Heart right ventricle (tissue), 16 donors: Measurements from ENCODE around the gene MINAR1. TPM values are rescaled to one million over a fixed set of nuclear protein-coding genes. Genes with fewer than 3 reads are reported as not detected.

Source experiments
- ATAC-seq, 8 donors: fragments of 200-7000 bp; cut with Tn5 transposase; one replicate each; pipeline ENCODE4 v1.9.1; 2020; ENCODE audit warnings: mild to moderate bottlenecking in 8 of 8, moderate library complexity in 8 of 8, moderate number of reproducible peaks in 1 of 8
- DNase-seq, 2 donors: peaks; one replicate each; pipeline ENCODE4 v3.0.0-alpha.2; 2020
- H3K27ac ChIP-seq, 10 donors: fragments of 200-600 bp; sonication (generic) in 2 of 10; one replicate each; pipeline versions ENCODE4 v1.5.0 to v1.8.0; 2020 to 2022; ENCODE audit warnings: mild to moderate bottlenecking in 3 of 10
- H3K27me3 ChIP-seq, 7 donors: fragments of 200-600 bp; one replicate each; pipeline ENCODE4 v1.8.0; 2021 to 2022; ENCODE audit warnings: mild to moderate bottlenecking in 2 of 7
- H3K36me3 ChIP-seq, 9 donors: fragments of 200-600 bp; sonication (generic) in 1 of 9; one replicate each; pipeline versions ENCODE4 v1.5.0 to v1.8.0; 2020 to 2022; ENCODE audit warnings: mild to moderate bottlenecking in 2 of 9
- H3K4me1 ChIP-seq, 9 donors: fragments of 200-600 bp; sonication (generic) in 1 of 9; one replicate each; pipeline versions ENCODE4 v1.5.0 to v1.8.0; 2020 to 2022; ENCODE audit warnings: mild to moderate bottlenecking in 4 of 9
- H3K4me3 ChIP-seq, 10 donors: fragments of 200-600 bp; sonication (generic) in 2 of 10; one replicate each; pipeline versions ENCODE4 v1.5.0 to v1.8.0; 2020 to 2022; ENCODE audit warnings: mild to moderate bottlenecking in 7 of 10, moderate library complexity in 2 of 10
- H3K9me3 ChIP-seq, 11 donors: fragments of 200-600 bp in 10 of 11; sonication (generic) in 2 of 11; one replicate each; pipeline versions ENCODE4 v1.5.0 to v1.8.0; 2013 to 2022; ENCODE audit warnings: mild to moderate bottlenecking in 2 of 11, control low read depth in 1 of 11, moderate library complexity in 1 of 11
- CTCF ChIP-seq, 9 donors: fragments of 200-600 bp; sonication (generic) in 2 of 9; IDR thresholded peaks; one replicate each; pipeline versions ENCODE4 v1.5.0 to v1.8.0; 2021 to 2022; ENCODE audit warnings: antibody characterized with exemption in 9 of 9, mild to moderate bottlenecking in 5 of 9, moderate library complexity in 1 of 9
- WGBS, 2 donors: extraction: QIAGEN DNeasy Blood & Tissue Kit; methylation state at CpG; one replicate each; pipeline ENCODE4 v1.1.7; 2013; ENCODE audit warnings: inconsistent platforms in 1 of 2; 5-methylcytosine and 5-hydroxymethylcytosine counted together
- intact Hi-C, 10 donors: fragments of 100-400 bp; cut with DNase I; formaldehyde crosslinking; loops; one replicate each; pipeline versions ENCODE4 v1.11.1 to v1.14.2; 2022
- polyA plus RNA-seq, 2 donors: library from polyadenylated mRNA; stranded (reverse); fragments of 200-250 nt; gene quantifications; one replicate each; pipeline ENCODE4 v1.2.3, GENCODE V29; 2013
- total RNA-seq, 10 donors: library from RNA; stranded (reverse); fragmentation: NEBNext Ultra II Directional in 3 of 10; extraction: Animal tissue kit (Norgen Biotek cat#: 25700) in 3 of 10; gene quantifications; one replicate each; pipeline versions ENCODE4 v1.2.1 to v1.2.4, GENCODE V29; 2021 to 2023
- donor health status: Arrhythmogenic right ventricular cardiomyopathy.
- donor health status: ischemic (EF 13 %, LVEDD 7.1; RV severe dilation, severe dysfunction).
- donor health status: healthy with polysubstance abuse.
- donor health status: DM: no; HTN: yes; CAD: no.
- donor health status: DM: no; HTN: no; CAD: no.
- donor health status: ischemic (EF 25% LVEDD 6.9; RV normal size, moderate dysfunction).
- donor health status: ischemic (EF 25% LVEDD 5.7; RV mildly dilated, moderate dysfunction).
- donor health status: healthy.
- donor health status: DM: yes; HTN: yes; CAD: no.
- donor health status: Ischemic cardiomyopathy.
- donor health status: ischemic (EF 35%, LVEDD 5.7; RV mildly dilated, moderate dysfunction).
- donor health status: nonischemic (EF 11% LVEDD 7.7; RV severe dilation, severe dysfunction).
- donor health status: DM: yes; HTN: yes; CAD: no.
- donor health status: PGD.
- donor health status: ischemic (EF 29% LVEDD 5.4; RV normal size, mild dysfunction).
- donor health status: nonischemic (EF 23%, LVEDD 6.1; RV moderate dilation, normal function).

Gene MINAR1
- total and polyA plus RNA-seq, 12 donors, result under 0.01 to 0.28 (median 0.06) TPM

GRCh38 chr15:79466488-79466887 lies 34.4 kb downstream of the MINAR1 start:
- H3K4me3 ChIP-seq, result no peak overlapping the region
- intact Hi-C loops, result no loop called here
- TF ChIP-seq CTCF (IDR thresholded peaks at IDR 0.05), result no peak
- no peaks in the 10 kb centered on the region for H3K36me3 ChIP-seq
- WGBS, 2 donors, result 93 to 94% methylated on average over 3 of the region's 3 CpGs
- DNase-seq (no peak), ATAC-seq (no peak)
- H3K4me1 ChIP-seq, result no peaks in the 10 kb centered on the region
- H3K9me3 ChIP-seq, result no peaks in the 10 kb centered on the region
- H3K27ac ChIP-seq, result no peak overlapping the region
- H3K27me3 ChIP-seq, result peaks cover 0 to 2% (median 0%) of the 10 kb centered on the region in 7 donors

- ATAC-seq (no peak), DNase-seq (no peak)
- TF ChIP-seq CTCF (IDR thresholded peaks at IDR 0.05), result no peak
- WGBS, 2 donors, result 71 to 75% methylated on average over 17 of the region's 17 CpGs
- H3K27me3 ChIP-seq, result peaks cover 0 to 2% (median 0%) of the 10 kb centered on the region in 7 donors
- H3K27ac ChIP-seq, result no peak overlapping the region
- H3K4me3 ChIP-seq, result no peak overlapping the region
- no peaks in the 10 kb centered on the region for H3K9me3 ChIP-seq
- no peaks in the 10 kb centered on the region for H3K4me1 ChIP-seq
- intact Hi-C loops, result no loop called here
- no peaks in the 10 kb centered on the region for H3K36me3 ChIP-seq
Observed at GRCh38 chr15:79467865-79468586, 35.9 kb downstream of the MINAR1 start.

GRCh38 chr15:79472446-79472845 lies 40.3 kb downstream of the MINAR1 start:
- Histone ChIP-seq H3K4me1 (no peaks in the 10 kb centered on the region), H3K9me3 (no peaks in the 10 kb centered on the region), H3K4me3 (no peak overlapping the region), H3K36me3 (no peaks in the 10 kb centered on the region), H3K27ac (no peak overlapping the region), H3K27me3 (peaks cover 0 to 5% (median 0%) of the 10 kb centered on the region in 7 donors)
- WGBS, 2 donors, result 77 to 79% methylated on average over 3 of the region's 3 CpGs
- no peak for TF ChIP-seq CTCF (IDR thresholded peaks at IDR 0.05)
- ATAC-seq, result no peak
- intact Hi-C loops, result no loop called here
- DNase-seq, result no peak

- no peaks in the 10 kb centered on the region for H3K36me3 ChIP-seq
- H3K9me3 ChIP-seq, result no peaks in the 10 kb centered on the region
- intact Hi-C loops, result no loop called here
- H3K4me1 ChIP-seq, result no peaks in the 10 kb centered on the region
- no peak for ATAC-seq
- TF ChIP-seq CTCF (IDR thresholded peaks at IDR 0.05), result no peak
- no peak overlapping the region for H3K27ac ChIP-seq
- peaks cover 0 to 5% (median 0%) of the 10 kb centered on the region in 7 donors for H3K27me3 ChIP-seq
- 45 to 49% methylated on average over 1 of the region's 1 CpG for WGBS, 2 donors
- H3K4me3 ChIP-seq, result no peak overlapping the region
- DNase-seq, result no peak
Observed at GRCh38 chr15:79474252-79474651, 42.1 kb downstream of the MINAR1 start.
